Mammary epithelial cell (primary cell): Measurements from ENCODE around the gene ZNF865.

Experiments used
- CTCF ChIP-seq, 2 donors: IDR thresholded peaks in 1 of 2; conservative IDR thresholded peaks in 1 of 2; 2 replicates each; pipeline ENCODE4 v1.5.1; 2011 to 2012; ENCODE audit warnings: inconsistent platforms in 2 of 2, low read length in 2 of 2, mild to moderate bottlenecking in 2 of 2, control low read depth in 1 of 2, low read depth in 1 of 2; ENCODE audit not compliant: insufficient read depth in 1 of 2; ENCODE audit errors: extremely low read depth in 1 of 2
- EZH2 ChIP-seq: IDR thresholded peaks from 2 replicates; pipeline ENCODE4 v1.6.1; 2012; ENCODE audit warnings: low read length, inconsistent platforms, borderline replicate concordance

- TF ChIP-seq CTCF (conservative IDR thresholded peaks at IDR 0.05 in 1 of 2, IDR thresholded peaks at IDR 0.05 in 1 of 2; ENCODE audit: extremely low read depth in 1 of 2, insufficient read depth in 1 of 2, low read depth in 1 of 2, low read length in 2 of 2) (no peak), EZH2 (no peak)
These were observed 3.1 kb upstream of the ZNF865 start for GRCh38 chr19:55602104-55603001.
